HG03439 (cell line): ENCODE data around the gene KDR.

ENCODE experiments used
- ATAC-seq: cut with Tn5 transposase; IDR thresholded peaks from one replicate; pipeline ENCODE4 v1.9.1; 2021; ENCODE audit warnings: mild to moderate bottlenecking, moderate library complexity; ENCODE audit not compliant: unreplicated experiment

Gene KDR

GRCh38 chr4:55080174-55080865, 45.1 kb downstream of the KDR start:
- no peak for ATAC-seq

- no peak for ATAC-seq
Measured at GRCh38 chr4:55079451-55080173, 45.8 kb downstream of the KDR start.

GRCh38 chr4:55078987-55079386, 46.4 kb downstream of the KDR start:
- ATAC-seq, result no peak

GRCh38 chr4:55077577-55077976, 47.8 kb downstream of the KDR start:
- no peak for ATAC-seq

- ATAC-seq, result no peak
Measured at GRCh38 chr4:55075823-55076716, 49.3 kb downstream of the KDR start.

- ATAC-seq, result no peak
Measured at GRCh38 chr4:55075376-55075775, 50.0 kb downstream of the KDR start.

- no peak for ATAC-seq
Measured at GRCh38 chr4:55074386-55074785, 51.0 kb downstream of the KDR start.

GRCh38 chr4:55071951-55072350, 53.4 kb downstream of the KDR start:
- ATAC-seq, result no peak

- ATAC-seq, result no peak
Measured at GRCh38 chr4:55069248-55069647, 56.1 kb downstream of the KDR start.

- ATAC-seq, result no peak
Measured at GRCh38 chr4:55068522-55068921, 56.9 kb downstream of the KDR start.

- no peak for ATAC-seq
Measured at GRCh38 chr4:55066018-55066417, 59.4 kb downstream of the KDR start.

- no peak for ATAC-seq
Measured at GRCh38 chr4:55055529-55055928, 69.9 kb downstream of the KDR start.

GRCh38 chr4:55051532-55051931, 73.9 kb downstream of the KDR start:
- ATAC-seq, result no peak

- ATAC-seq, result no peak
Measured at GRCh38 chr4:55050418-55050950, 74.9 kb downstream of the KDR start.

- ATAC-seq, result no peak
Measured at GRCh38 chr4:55038176-55038890, 87.1 kb downstream of the KDR start.

- no peak for ATAC-seq
Measured at GRCh38 chr4:55037728-55038127, 87.7 kb downstream of the KDR start.

- no peak for ATAC-seq
Measured at GRCh38 chr4:55036405-55036804, 89.0 kb downstream of the KDR start.

- no peak for ATAC-seq
Measured at GRCh38 chr4:55035892-55036291, 89.5 kb downstream of the KDR start.

GRCh38 chr4:55033296-55033695, 92.1 kb downstream of the KDR start:
- no peak for ATAC-seq

GRCh38 chr4:55032788-55033187, 92.6 kb downstream of the KDR start:
- no peak for ATAC-seq

- no peak for ATAC-seq
Measured at GRCh38 chr4:55032179-55032578, 93.2 kb downstream of the KDR start.
